B cell (primary cell): ENCODE measurements around the gene LMOD2.

ENCODE experiments used
- EZH2 ChIP-seq: IDR thresholded peaks from 2 replicates; pipeline ENCODE4 v1.6.1; 2012; ENCODE audit warnings: borderline replicate concordance, low read depth, mild to moderate bottlenecking, moderate library complexity, low read length; ENCODE audit not compliant: insufficient read depth, poor library complexity, severe bottlenecking
- TF ChIP-seq, protein P1 (sequence below): fragments of 200-600 bp; IDR thresholded peaks from one replicate; pipeline ENCODE4 v1.8.0; 2022; ENCODE audit warnings: antibody characterized with exemption, mild to moderate bottlenecking

DNA sequence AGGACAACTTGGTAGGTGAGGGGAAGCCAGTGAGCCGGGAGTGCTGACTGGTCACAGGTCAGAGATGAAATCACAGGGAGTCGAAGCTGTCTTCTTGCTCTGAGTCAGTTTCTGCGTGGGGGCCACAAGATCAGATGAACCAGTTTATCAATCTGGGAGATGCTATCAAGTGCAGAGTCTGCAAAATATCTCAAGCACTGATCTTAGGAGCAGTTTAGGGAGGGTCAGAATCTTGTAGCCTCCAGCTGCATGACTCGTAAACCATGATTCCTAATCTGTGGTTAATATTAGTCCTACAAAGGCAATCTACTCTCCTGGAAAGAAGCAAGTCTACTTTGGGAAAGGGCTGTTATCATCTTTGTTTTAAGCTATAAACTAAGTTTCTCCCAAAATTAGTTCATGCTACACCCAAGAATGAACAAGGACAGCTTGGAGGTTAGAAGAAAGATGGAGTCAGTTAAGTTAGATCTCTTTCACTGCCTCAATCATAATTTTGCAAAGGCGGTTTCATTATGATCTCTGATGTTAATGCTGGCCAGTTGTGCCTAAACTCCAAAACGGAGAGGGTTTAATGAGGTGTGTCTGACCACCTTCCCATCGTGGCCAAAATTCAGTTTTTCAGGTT is 8.4 kb upstream of the LMOD2 start:
- TF ChIP-seq, protein P1, sequence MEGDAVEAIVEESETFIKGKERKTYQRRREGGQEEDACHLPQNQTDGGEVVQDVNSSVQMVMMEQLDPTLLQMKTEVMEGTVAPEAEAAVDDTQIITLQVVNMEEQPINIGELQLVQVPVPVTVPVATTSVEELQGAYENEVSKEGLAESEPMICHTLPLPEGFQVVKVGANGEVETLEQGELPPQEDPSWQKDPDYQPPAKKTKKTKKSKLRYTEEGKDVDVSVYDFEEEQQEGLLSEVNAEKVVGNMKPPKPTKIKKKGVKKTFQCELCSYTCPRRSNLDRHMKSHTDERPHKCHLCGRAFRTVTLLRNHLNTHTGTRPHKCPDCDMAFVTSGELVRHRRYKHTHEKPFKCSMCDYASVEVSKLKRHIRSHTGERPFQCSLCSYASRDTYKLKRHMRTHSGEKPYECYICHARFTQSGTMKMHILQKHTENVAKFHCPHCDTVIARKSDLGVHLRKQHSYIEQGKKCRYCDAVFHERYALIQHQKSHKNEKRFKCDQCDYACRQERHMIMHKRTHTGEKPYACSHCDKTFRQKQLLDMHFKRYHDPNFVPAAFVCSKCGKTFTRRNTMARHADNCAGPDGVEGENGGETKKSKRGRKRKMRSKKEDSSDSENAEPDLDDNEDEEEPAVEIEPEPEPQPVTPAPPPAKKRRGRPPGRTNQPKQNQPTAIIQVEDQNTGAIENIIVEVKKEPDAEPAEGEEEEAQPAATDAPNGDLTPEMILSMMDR: no peak
- TF ChIP-seq EZH2: no peak
